ENCODE data around the gene MAK.
"Not testable (repeated sequence)": the region's sequence is repeated elsewhere in the genome, so short reads cannot be mapped to it uniquely, and the experiment has no call there.

The MAK gene

DNA sequence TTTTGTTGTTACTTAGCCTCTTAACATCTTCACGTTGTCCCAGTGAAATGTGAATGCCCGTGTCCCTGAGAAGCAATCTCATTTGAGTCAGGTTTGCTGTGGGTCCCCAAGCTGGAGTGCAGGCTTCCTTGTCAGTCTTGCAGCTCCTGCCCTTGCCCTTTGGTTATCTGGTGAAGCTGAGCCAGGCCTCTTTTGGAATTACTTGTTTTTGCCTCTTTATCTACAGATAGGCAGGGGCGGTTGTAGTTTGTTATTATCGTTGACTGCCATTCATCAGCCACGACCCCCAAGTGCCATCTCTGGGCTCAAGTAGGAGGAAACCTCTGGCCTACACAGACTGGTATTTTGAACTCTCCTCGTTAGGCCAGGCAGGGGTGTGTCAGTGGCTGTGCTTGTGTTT lies 113.3 kb downstream of the MAK start:
- no peak for DNase-seq (ENCODE audit: low read depth)

GRCh38 chr6:10723567-10723881 lies 114.8 kb downstream of the MAK start:
- no peak for DNase-seq (ENCODE audit: low read depth)

DNA sequence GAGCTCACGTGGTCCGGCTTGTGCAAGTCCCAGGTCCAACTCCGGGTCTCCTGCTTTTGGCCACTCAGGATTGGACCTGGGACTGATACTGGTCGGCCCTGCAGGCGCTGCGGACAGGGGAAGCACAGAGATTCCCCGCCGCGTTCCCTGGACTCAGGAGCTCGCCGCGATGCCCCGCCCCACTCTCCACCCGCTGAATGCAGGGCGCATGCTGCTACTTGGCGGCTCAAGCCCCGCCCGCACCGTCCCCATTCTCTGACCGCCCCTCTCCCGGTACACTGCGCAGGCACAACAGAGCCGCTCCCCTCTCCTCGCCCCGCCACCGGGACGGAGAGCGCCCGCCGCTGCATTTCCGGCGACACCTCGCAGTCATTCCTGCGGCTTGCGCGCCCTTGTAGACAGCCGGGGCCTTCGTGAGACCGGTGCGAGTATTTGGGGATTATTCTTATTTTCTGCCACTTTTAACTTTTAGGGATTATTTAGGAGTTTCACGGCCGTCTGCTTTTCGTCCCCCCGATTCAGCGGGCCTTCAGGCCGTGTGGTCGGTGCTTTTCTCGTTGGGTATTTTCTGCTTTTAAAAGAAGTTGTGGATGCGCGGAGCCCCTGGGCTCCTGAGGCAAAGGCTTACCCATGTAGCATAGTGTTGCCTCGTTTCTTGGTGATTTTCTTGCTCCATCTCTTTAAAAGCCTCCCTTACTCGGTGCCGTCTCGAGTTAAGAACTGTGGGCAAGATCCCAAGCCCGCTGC lies 115.3 kb downstream of the MAK start, which contains the start of gene TMEM14C:
TSS of gene TMEM14C (plus strand) at position 251 of the 747 bp plus-strand sequence. CDS start 1,544 bp downstream, outside the sequence.
- DNase-seq (ENCODE audit: low read depth) = peak; percentile 68

DNA sequence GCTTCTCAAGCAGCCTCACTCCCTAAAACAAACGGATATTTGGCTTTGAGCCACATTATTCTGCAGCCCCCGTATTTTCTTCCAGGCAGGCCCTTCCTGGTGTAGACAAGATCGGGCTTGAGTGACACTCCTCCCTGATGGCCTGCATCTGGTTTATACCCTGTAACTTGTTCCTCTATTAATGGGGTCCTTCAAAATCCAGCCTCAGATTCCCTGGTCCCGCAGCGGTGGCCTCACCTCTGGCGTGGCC lies 115.8 kb downstream of the MAK start:
- DNase-seq (ENCODE audit: low read depth) = no peak

DNA sequence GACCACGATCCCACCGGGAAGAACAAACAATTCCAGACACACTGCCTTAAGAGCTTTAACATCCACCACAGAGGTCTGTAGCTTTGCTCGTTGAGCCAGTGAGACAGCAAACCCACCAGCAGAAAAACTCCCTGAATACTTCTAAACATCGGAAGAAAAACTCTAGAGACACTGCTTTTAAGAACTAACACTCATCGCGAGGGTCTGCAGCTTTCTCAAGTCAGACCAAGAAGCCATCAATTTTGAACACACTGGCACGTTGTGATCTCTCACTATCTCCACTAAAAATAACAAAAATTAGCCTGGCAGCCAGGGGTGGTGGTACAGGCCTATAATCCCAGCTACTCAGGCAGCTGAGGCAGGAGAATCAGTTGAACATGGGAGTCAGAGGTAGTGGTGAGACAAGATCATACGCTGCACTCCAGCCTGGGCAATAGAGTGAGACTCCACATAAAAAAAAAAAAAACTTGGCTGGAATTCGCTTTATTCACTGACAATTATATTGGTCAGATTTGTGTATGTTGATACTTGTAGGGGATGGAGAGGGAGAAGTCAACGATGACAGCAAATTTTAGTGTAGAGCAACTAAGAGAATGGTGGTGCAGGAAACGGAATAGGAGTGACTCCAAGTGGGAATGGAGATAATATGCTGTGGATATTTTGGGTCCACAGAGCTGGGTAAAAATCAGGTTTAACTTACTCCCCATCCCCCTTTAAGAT lies 116.3 kb downstream of the MAK start:
- DNase-seq (ENCODE audit: low read depth) = no peak

DNA sequence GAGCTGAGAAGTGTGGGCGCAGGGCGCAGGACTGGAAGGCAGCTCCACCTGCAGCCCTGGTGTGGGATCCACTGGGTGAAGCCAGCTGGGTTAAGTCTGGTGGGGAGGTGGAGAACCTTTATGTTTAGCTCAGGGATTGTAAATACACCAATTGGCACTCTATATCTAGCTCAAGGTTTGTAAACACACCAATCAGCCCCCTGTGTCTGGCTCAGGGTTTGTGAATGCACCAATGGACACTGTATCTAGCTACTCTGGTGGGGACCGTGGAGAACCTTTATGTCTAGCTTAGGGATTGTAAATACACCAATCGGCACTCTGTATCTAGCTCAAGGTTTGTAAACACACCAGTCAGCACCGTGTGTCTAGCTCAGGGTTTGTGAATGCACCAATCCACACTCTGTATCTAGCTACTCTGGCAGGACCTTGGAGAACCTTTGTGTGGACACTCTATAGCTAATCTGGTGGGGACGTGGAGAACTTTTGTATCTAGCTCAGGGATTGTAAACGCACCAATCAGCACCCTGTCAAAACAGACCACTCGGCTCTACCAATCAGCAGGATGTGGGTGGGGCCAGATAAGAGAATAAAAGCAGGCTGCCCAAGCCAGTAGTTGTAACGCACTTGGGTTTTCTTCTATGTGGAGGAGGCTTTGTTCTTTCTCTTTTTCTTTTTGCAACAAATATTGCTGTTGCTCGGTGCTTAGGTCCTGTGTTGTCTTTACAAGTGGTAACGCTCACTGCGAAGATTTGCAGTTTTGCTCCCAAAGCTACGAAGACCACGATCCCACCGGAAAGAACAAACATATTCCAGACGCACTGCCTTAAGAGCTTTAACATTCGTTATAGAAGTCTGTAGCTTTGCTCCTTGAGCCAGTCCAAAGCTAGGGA lies 117.1 kb downstream of the MAK start:
- not testable (repeated sequence) for DNase-seq (ENCODE audit: low read depth)

DNA sequence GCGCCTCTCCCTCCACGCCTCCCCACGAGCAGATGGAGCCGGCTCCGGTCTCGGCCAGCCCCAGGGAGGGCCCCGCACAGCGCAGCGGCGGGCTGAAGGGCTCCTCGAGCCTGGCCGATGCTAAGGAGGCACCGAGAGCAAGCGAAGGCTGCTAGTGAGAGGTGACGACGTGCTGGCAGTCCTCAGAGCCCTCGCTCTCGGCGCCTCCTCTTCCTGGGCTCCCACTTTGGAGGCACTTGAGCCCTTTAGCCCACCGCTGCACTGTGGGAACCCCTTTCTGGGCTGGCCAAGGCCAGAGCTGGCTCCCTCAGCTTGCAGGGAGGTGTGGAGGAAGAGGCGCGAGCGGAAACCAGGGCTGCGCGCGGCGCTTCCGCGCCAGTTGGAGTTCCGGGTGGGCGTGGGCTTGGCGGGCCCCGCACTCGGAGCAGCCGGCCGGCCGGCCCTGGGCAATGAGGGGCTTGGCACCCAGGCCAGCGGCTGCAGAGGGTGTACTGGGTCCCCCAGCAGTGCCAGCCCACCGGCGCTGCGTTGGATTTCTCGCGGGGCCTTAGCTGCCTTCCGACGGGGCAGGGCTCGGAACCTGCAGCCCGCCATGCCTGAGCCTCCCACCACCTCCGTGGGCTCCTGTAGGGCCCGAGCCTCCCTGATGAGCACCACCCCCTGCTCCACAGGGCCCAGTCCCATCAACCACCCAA lies 117.9 kb downstream of the MAK start:
- DNase-seq (ENCODE audit: low read depth) = peak; percentile 25

DNA sequence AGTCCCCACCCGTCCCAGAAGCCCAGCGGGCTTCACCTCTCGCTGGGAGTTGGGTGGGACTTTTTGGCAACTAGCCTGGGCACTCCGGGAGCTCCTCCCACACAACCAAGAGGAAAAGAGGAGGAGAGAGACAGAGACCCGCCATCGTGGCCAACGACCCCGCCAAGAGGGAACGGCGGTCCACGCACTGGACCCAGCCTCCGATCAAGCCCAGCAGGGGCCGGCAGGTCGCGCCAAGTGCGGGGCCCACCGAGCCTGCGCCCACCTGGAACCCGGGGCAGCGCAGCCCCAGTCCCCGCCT lies 118.4 kb downstream of the MAK start:
- no peak for DNase-seq (ENCODE audit: low read depth)

GRCh38 chr6:10719296-10719963 lies 118.9 kb downstream of the MAK start:
- DNase-seq (ENCODE audit: low read depth) = no peak

DNA sequence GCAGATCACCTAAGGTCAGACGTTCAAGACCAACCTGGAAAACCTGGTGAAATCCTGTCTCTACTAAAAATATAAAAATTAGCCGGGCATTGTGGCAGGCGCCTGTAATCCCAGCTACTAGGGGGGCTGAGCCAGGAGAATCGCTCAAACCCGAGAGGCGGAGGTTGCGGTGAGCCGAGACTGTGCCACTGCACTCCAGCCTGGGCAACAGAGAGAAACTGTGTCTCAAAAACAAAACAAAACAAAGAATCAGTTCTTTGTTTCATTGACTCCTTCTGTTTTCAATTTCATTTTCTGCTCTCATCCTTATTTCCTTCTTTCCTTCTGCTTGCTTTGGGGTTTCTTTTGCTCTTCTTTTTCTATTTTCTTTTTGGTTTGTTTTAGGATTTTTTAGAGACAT lies 124.4 kb downstream of the MAK start:
- DNase-seq (ENCODE audit: low read depth) = no peak
